PC-9 (cell line): ENCODE data around the gene COQ8A. TPM values are rescaled to one million over a fixed set of nuclear protein-coding genes. Genes with fewer than 3 reads are reported as not detected.

Experiments
- BruUV-seq: library from RNA; stranded (reverse); fragments of 400-500 nt; replicated peaks from 2 replicates; lab custom pipeline; 2021; lab: Mats Ljungman, UMichigan
- CTCF ChIA-PET: fragments of 300-600 bp; sonication (Branson Sonifier 250); formaldehyde crosslinking; loops from one replicate; lab custom pipeline; 2022; ENCODE audit warnings: antibody characterized with exemption; lab: Charles Lee
- POLR2A ChIA-PET: fragments of 300-600 bp; sonication (Branson Sonifier 250); formaldehyde crosslinking; loops from one replicate; lab custom pipeline; 2022; ENCODE audit warnings: antibody characterized with exemption; ENCODE audit not compliant: unreplicated experiment; lab: Charles Lee
- DNase-seq, 2 experiments: peaks; one replicate each; pipeline versions ENCODE4 v3.0.0 to v3.0.0-alpha.2; 2015 to 2022; ENCODE audit warnings: mixed read lengths in 1 of 2
- H2AFZ ChIP-seq: fragments of 200-600 bp; sonication (generic); 2 replicates; pipeline ENCODE4 v1.8.1; 2017; ENCODE audit warnings: antibody characterized with exemption
- H3F3A ChIP-seq: fragments of 200-600 bp; sonication (generic); 2 replicates; pipeline ENCODE4 v1.8.1; 2017; ENCODE audit warnings: antibody characterized with exemption, mild to moderate bottlenecking, low read depth; ENCODE audit not compliant: insufficient read depth
- H3K27ac ChIP-seq: fragments of 200-600 bp; sonication (generic); 2 replicates; pipeline ENCODE4 v1.6.1; 2016; ENCODE audit warnings: mixed run types
- H3K27me3 ChIP-seq: fragments of 200-600 bp; sonication (generic); 2 replicates; pipeline ENCODE4 v1.6.1; 2016; ENCODE audit warnings: low read depth, mixed run types; ENCODE audit not compliant: insufficient read depth
- H3K36me3 ChIP-seq: fragments of 200-600 bp; sonication (generic); 2 replicates; pipeline ENCODE4 v1.6.1; 2016; ENCODE audit warnings: low read depth, mixed run types
- H3K4me1 ChIP-seq: fragments of 200-600 bp; sonication (generic); replicated peaks from 2 replicates; pipeline ENCODE4 v1.6.1; 2016; ENCODE audit warnings: mixed run types; ENCODE audit not compliant: insufficient read depth
- H3K4me2 ChIP-seq: fragments of 200-600 bp; sonication (generic); 2 replicates; pipeline ENCODE4 v1.6.1; 2017; ENCODE audit warnings: mixed run types
- H3K4me3 ChIP-seq: fragments of 200-600 bp; sonication (generic); 2 replicates; pipeline ENCODE4 v1.6.1; 2016; ENCODE audit warnings: mixed run types
- H3K79me2 ChIP-seq: fragments of 200-600 bp; sonication (generic); 2 replicates; pipeline ENCODE4 v1.6.1; 2017; ENCODE audit warnings: low read depth, mixed run types
- H3K9me2 ChIP-seq: fragments of 200-600 bp; sonication (generic); 2 replicates; pipeline ENCODE4 v1.8.1; 2017; ENCODE audit warnings: mild to moderate bottlenecking; ENCODE audit not compliant: insufficient read depth
- H3K9me3 ChIP-seq: fragments of 200-600 bp; sonication (generic); 2 replicates; pipeline ENCODE4 v1.8.1; 2016; ENCODE audit warnings: low read depth; ENCODE audit not compliant: insufficient read depth
- H4K20me1 ChIP-seq: fragments of 200-600 bp; sonication (generic); 2 replicates; pipeline ENCODE4 v1.8.1; 2017; ENCODE audit not compliant: insufficient read depth
- CTCF ChIP-seq: fragments of 200-600 bp; sonication (generic); conservative IDR thresholded peaks from 2 replicates; pipeline ENCODE4 v1.6.1; 2017; ENCODE audit warnings: mixed run types, antibody characterized with exemption, mild to moderate bottlenecking, moderate library complexity
- EZH2 ChIP-seq: fragments of 200-600 bp; sonication (generic); IDR thresholded peaks from 2 replicates; pipeline ENCODE4 v1.8.0; 2017; ENCODE audit warnings: antibody characterized with exemption, low read depth
- intact Hi-C: fragments of 100-400 bp; cut with micrococcal nuclease; formaldehyde crosslinking; loops from one replicate; pipeline ENCODE4 v1.10.0; 2022; ENCODE audit not compliant: unreplicated experiment
- total RNA-seq: library from RNA; stranded (reverse); gene quantifications from 2 replicates; pipeline ENCODE4 v1.2.3, GENCODE V29; 2021

Gene COQ8A
- total RNA-seq, 1 experiment from 2014 or later = 32.9 TPM

GRCh38 chr1:227035316-227035715 lies 95.2 kb downstream of the COQ8A start:
- Histone ChIP-seq H3K27ac (no peak overlapping the region), H4K20me1 (no peaks in the 10 kb centered on the region), H2AFZ (no peak overlapping the region), H3K27me3 (no peaks in the 10 kb centered on the region), H3K4me2 (no peak overlapping the region), H3K79me2 (no peaks in the 10 kb centered on the region), H3K36me3 (peaks cover 4% of the 10 kb centered on the region; the same call in 1 of the 2 replicates), H3K9me3 (no peaks in the 10 kb centered on the region), H3K9me2 (no peaks in the 10 kb centered on the region), H3K4me1 (no peaks in the 10 kb centered on the region), H3F3A (no peaks in the 10 kb centered on the region), H3K4me3 (no peak overlapping the region)
- ChIA-PET CTCF (no interaction called here), POLR2A (interaction anchor here (0.6 to 0.8 kb wide), 2 partner anchors 92 to 101 kb away, joined by 5 to 7 read pairs; no protein-coding TSS in a partner anchor)
- TF ChIP-seq CTCF (no peak), EZH2 (no peak)
- no TSS peak for BruUV-seq
- intact Hi-C loops = loop anchor here (2.0 kb wide), 1 partner anchor 25 kb away; no protein-coding TSS in a partner anchor
- DNase-seq = no peak

GRCh38 chr1:227037121-227037520 lies 97.0 kb downstream of the COQ8A start:
- H3K79me2 ChIP-seq = no peaks in the 10 kb centered on the region
- H2AFZ ChIP-seq = no peak overlapping the region
- H3K4me2 ChIP-seq = no peak overlapping the region
- intact Hi-C loops = no loop called here
- DNase-seq = no peak
- no peaks in the 10 kb centered on the region for H3K27me3 ChIP-seq
- no peaks in the 10 kb centered on the region for H3K9me2 ChIP-seq
- no peaks in the 10 kb centered on the region; the same call in 1 of the 2 replicates for H3K36me3 ChIP-seq
- no peaks in the 10 kb centered on the region for H3K4me1 ChIP-seq
- BruUV-seq = no TSS peak
- CTCF ChIA-PET = no interaction called here
- POLR2A ChIA-PET = interaction anchor here (0.7 kb wide), 1 partner anchor 30 kb away, joined by 3 read pairs; no protein-coding TSS in a partner anchor
- H3F3A ChIP-seq = no peaks in the 10 kb centered on the region
- no peaks in the 10 kb centered on the region for H4K20me1 ChIP-seq
- no peak overlapping the region for H3K27ac ChIP-seq
- no peak overlapping the region for H3K4me3 ChIP-seq
- TF ChIP-seq EZH2 = no peak
- TF ChIP-seq CTCF = no peak
- no peaks in the 10 kb centered on the region for H3K9me3 ChIP-seq

Other genes with a start within 250 kb of the COQ8A start
- 12.2 and 13.4 TPM in 2 replicates for gene ITPKB, start 201.0 kb upstream of the COQ8A start, total RNA-seq
- gene PSEN2, start 69.7 kb upstream of the COQ8A start, total RNA-seq = 14.8 and 17.0 TPM in 2 replicates